K562 (cell line): ENCODE measurements around the gene BASP1. TPM values are rescaled to one million over a fixed set of nuclear protein-coding genes. Genes with fewer than 3 reads are reported as not detected.

Experiments
- ATAC-seq: fragments of 200-7000 bp; cut with Tn5 transposase; 3 replicates; pipeline ENCODE4 v1.9.1; 2020; ENCODE audit warnings: moderate library complexity
- BruUV-seq: library from RNA; stranded (reverse); fragments of 400-500 nt; replicated peaks from 2 replicates; lab custom pipeline; 2021; lab: Mats Ljungman, UMichigan
- CTCF ChIA-PET: fragments of 300-600 bp; formaldehyde crosslinking; extraction: SDS; loops from one replicate; lab custom pipeline; 2021; ENCODE audit warnings: low intra/inter-chr PET ratio; lab: Yijun Ruan, JAX
- POLR2A ChIA-PET: fragments of 300-600, 350-650 bp; sonication (Branson Sonifier 250); formaldehyde crosslinking; extraction: SDS; loops from one replicate; lab custom pipeline; 2021; ENCODE audit warnings: antibody characterized with exemption, inconsistent platforms; lab: Yijun Ruan, JAX
- DNase-seq, 4 experiments: peaks; one replicate each; pipeline versions ENCODE4 v3.0.0 to v3.0.0-alpha.2; 2011 to 2018; ENCODE audit warnings: low spot score in 3 of 4, mixed read lengths in 3 of 4; ENCODE audit errors: extremely low read depth in 1 of 4
- FAIRE-seq: peaks from 2 replicates; lab custom pipeline; 2011; peaks lifted over from hg19 to GRCh38; lab: Jason Lieb, UNC
- H2AFZ ChIP-seq: 2 replicates; pipeline ENCODE4 v1.6.0; 2011; ENCODE audit warnings: low read depth, low read length, control low read depth, inconsistent platforms
- H3K27ac ChIP-seq: fragments of 200-600 bp; 3 replicates; pipeline ENCODE4 v1.8.0; 2011; ENCODE audit warnings: low read depth, mild to moderate bottlenecking, control low read depth, inconsistent platforms, low read length, moderate library complexity, mixed read lengths; ENCODE audit errors: extremely low read depth
- H3K27me3 ChIP-seq, 2 experiments: fragments of 300-600 bp in 1 of 2; 2 replicates in 1 of 2; 3 replicates in 1 of 2; pipeline versions ENCODE4 v1.6.0 to v1.8.0; 2011; ENCODE audit warnings: inconsistent platforms in 2 of 2, low read length in 2 of 2, mild to moderate bottlenecking in 1 of 2, mixed read lengths in 1 of 2, moderate library complexity in 1 of 2; ENCODE audit not compliant: control insufficient read depth in 2 of 2, insufficient read depth in 2 of 2
- H3K36me3 ChIP-seq: fragments of 300-600 bp; 3 replicates; pipeline ENCODE4 v1.8.0; 2011; ENCODE audit warnings: mild to moderate bottlenecking, low read length, inconsistent platforms; ENCODE audit not compliant: control insufficient read depth, insufficient read depth
- H3K4me1 ChIP-seq, 2 experiments: fragments of 200-600 bp in 1 of 2; replicated peaks in 1 of 2; 2 replicates in 1 of 2; 3 replicates in 1 of 2; pipeline versions ENCODE4 v1.5.1 to v1.8.0; 2011; ENCODE audit warnings: inconsistent platforms in 2 of 2, low read length in 2 of 2, mild to moderate bottlenecking in 1 of 2, mixed read lengths in 1 of 2, moderate library complexity in 1 of 2; ENCODE audit not compliant: control insufficient read depth in 2 of 2, insufficient read depth in 2 of 2
- H3K4me2 ChIP-seq: 2 replicates; pipeline ENCODE4 v1.6.1; 2011; ENCODE audit warnings: low read length, control low read depth, inconsistent platforms, mixed read lengths; ENCODE audit not compliant: insufficient read depth
- H3K4me3 ChIP-seq: fragments of 200-600 bp; sonication (generic), shearing (Covaris generic); 2 replicates; pipeline ENCODE4 v1.5.1; 2016; ENCODE audit warnings: control low read depth, inconsistent platforms
- H3K79me2 ChIP-seq: fragments of 200-600 bp; 3 replicates; pipeline ENCODE4 v1.8.0; 2011; ENCODE audit warnings: low read length, inconsistent platforms; ENCODE audit not compliant: control insufficient read depth, insufficient read depth
- H3K9ac ChIP-seq, 2 experiments: 2 replicates each; pipeline versions ENCODE4 v1.6.0 to v1.6.1; 2011; ENCODE audit warnings: low read depth in 2 of 2, low read length in 2 of 2, control low read depth in 1 of 2, inconsistent platforms in 1 of 2, mild to moderate bottlenecking in 1 of 2, mixed read lengths in 1 of 2; ENCODE audit not compliant: insufficient read depth in 1 of 2
- H3K9me1 ChIP-seq: one replicate; pipeline ENCODE4 v1.6.0; 2011; ENCODE audit warnings: inconsistent platforms, mild to moderate bottlenecking, low read length, moderate library complexity; ENCODE audit not compliant: control insufficient read depth, insufficient read depth
- H3K9me3 ChIP-seq: replicated peaks from 2 replicates; pipeline ENCODE4 v1.5.1; 2011; ENCODE audit warnings: low read depth, low read length, inconsistent platforms; ENCODE audit not compliant: control insufficient read depth, insufficient read depth
- H4K20me1 ChIP-seq: replicated peaks from 2 replicates; pipeline ENCODE4 v1.6.1; 2011; ENCODE audit warnings: low read length, inconsistent platforms, mixed read lengths; ENCODE audit not compliant: control insufficient read depth, insufficient read depth
- GATAD2A ChIP-seq: fragments of 450-650 bp; IDR thresholded peaks from 2 replicates; pipeline ENCODE4 v1.6.1; 2017
- MCM5 ChIP-seq: fragments of 450-650 bp; IDR thresholded peaks from 2 replicates; pipeline ENCODE4 v1.6.1; 2016; ENCODE audit warnings: low read depth
- RAD21 ChIP-seq, 2 experiments: fragments of 250-450 bp in 1 of 2; fragments of 450-650 bp in 1 of 2; sonication (Bioruptor Pico) in 1 of 2; formaldehyde crosslinking in 1 of 2; IDR thresholded peaks in 1 of 2; conservative IDR thresholded peaks in 1 of 2; 2 replicates each; pipeline versions ENCODE4 v1.4.0 to v1.8.0; 2020 to 2022; ENCODE audit warnings: mild to moderate bottlenecking in 2 of 2, moderate library complexity in 1 of 2
- RAD51 ChIP-seq: fragments of 450-650 bp; IDR thresholded peaks from 2 replicates; pipeline ENCODE4 v1.7.1; 2016; ENCODE audit warnings: low read depth, mild to moderate bottlenecking, borderline replicate concordance
- SLC30A9 ChIP-seq: fragments of 250-450 bp; sonication (Bioruptor Pico); IDR thresholded peaks from 2 replicates; pipeline ENCODE4 v1.8.0; 2022; ENCODE audit warnings: mild to moderate bottlenecking, moderate library complexity
- SUPT5H ChIP-seq: fragments of 450-650 bp; IDR thresholded peaks from 2 replicates; pipeline ENCODE4 v1.6.1; 2016
- TBP ChIP-seq: optimal IDR thresholded peaks from 2 replicates; pipeline ENCODE3; 2011; ENCODE audit warnings: low read depth, low read length, improper control_type of control experiment
- WHSC1 ChIP-seq: IDR thresholded peaks from one replicate; pipeline ENCODE4 v1.6.1; 2012; ENCODE audit warnings: low read length, control low read depth, inconsistent platforms
- ZNF143 ChIP-seq: sonication (generic); formaldehyde crosslinking; IDR thresholded peaks from 2 replicates; pipeline ENCODE4 v1.9.0; 2022; ENCODE audit warnings: mild to moderate bottlenecking, missing genetic modification reagents
- ZNF23 ChIP-seq: fragments of 250-450 bp; sonication (Bioruptor Pico); IDR thresholded peaks from 2 replicates; pipeline ENCODE4 v1.4.0; 2020; ENCODE audit warnings: mild to moderate bottlenecking
- ZNF324 ChIP-seq: fragments of 250-450 bp; sonication (Bioruptor Pico); IDR thresholded peaks from 2 replicates; pipeline ENCODE4 v1.4.0; 2020; ENCODE audit warnings: mild to moderate bottlenecking
- ZNF830 ChIP-seq: fragments of 250-450 bp; sonication (Bioruptor Pico); IDR thresholded peaks from 2 replicates; pipeline ENCODE4 v1.5.0; 2021; ENCODE audit warnings: mild to moderate bottlenecking
- WGBS: fragments of 100-300 bp; shearing (Covaris generic); methylation state at CpG from one replicate; pipeline ENCODE4 v1.1.6; 2016; ENCODE audit warnings: low coverage, mixed read lengths; ENCODE audit not compliant: insufficient coverage; ENCODE audit errors: missing lambda C conversion rate; 5-methylcytosine and 5-hydroxymethylcytosine counted together
- in situ Hi-C: fragments of 300-500 bp; cut with MboI; formaldehyde crosslinking; loops from 4 replicates; pipeline ENCODE4 v1.15.0; 2018; ENCODE audit warnings: inconsistent platforms, mixed read lengths
- intact Hi-C: fragments of 100-400 bp; cut with micrococcal nuclease; formaldehyde crosslinking; loops from 2 replicates; pipeline ENCODE4 v1.14.2; 2022
- polyA plus RNA-seq, 8 experiments: library from polyadenylated mRNA; depleted of rRNA in 4 of 8; stranded (reverse) in 5 of 8; unstranded in 3 of 8; fragments of >200 nt; fragmentation: Nextera tagmentation in 2 of 8; fragmentation: Illumina TruSeq in 1 of 8; extraction: Ambion mirVana in 2 of 8; extraction: Trizol in 1 of 8; gene quantifications; 2 replicates each; pipeline versions ENCODE4 v1.2.1 to v1.2.3, GENCODE V29; 2011 to 2014; ENCODE audit warnings: inconsistent platforms in 1 of 8, missing spikeins in 1 of 8
- total RNA-seq, 7 experiments: library from RNA; depleted of rRNA in 6 of 7; stranded (reverse); fragments of >200 nt in 6 of 7; fragmentation: Illumina TruSeq in 2 of 7; extraction: Trizol in 2 of 7; gene quantifications; 2 replicates each; pipeline versions ENCODE4 v1.2.1 to v1.2.3, GENCODE V29; 2011 to 2021; ENCODE audit warnings: low replicate concordance in 1 of 7
- TF ChIP-seq, protein P1 (sequence below): IDR thresholded peaks from 2 replicates; pipeline ENCODE4 v1.6.1; 2011; ENCODE audit not compliant: insufficient read length; ENCODE audit errors: extremely low read depth

Gene BASP1
- total and polyA plus RNA-seq, 9 of the 15 experiments (the other 6 are each of a cell fraction or from before 2014, with no cell fraction given): 0.22 TPM; not detected in 8

DNA sequence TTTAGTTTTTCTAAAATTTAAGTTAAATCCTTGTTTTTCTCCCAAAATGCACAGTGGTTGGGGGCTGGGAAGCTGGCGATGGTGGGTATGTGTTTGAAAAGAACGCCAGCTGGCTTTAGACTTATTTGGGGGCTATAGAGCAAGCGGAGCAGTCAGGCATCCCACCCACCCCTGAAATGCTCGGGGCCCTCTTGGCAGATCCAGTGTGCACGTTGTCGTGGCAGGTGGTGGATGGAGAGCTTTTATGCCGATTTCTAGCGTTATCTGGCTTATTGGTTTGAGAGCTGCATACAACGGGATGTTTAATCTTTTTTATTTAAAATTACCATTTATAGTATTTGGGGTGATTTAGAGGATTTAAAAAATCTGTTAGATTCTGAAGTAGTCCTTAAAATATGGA, 8.1 kb downstream of the BASP1 start:
- Histone ChIP-seq H3K9ac (no peak overlapping the region), H3K9me1 (no peaks in the 10 kb centered on the region), H3K9me3 (no peaks in the 10 kb centered on the region), H3K27me3 (no peaks in the 10 kb centered on the region), H3K27ac (no peak overlapping the region), H3K79me2 (no peaks in the 10 kb centered on the region), H3K36me3 (no peaks in the 10 kb centered on the region), H3K4me2 (no peak overlapping the region), H3K4me3 (no peak overlapping the region), H3K4me1 (no peaks in the 10 kb centered on the region), H4K20me1 (no peaks in the 10 kb centered on the region; the same call in 1 of the 2 replicates), H2AFZ (no peak overlapping the region)
- 0% methylated on average over 9 of the region's 9 CpGs for WGBS
- intact Hi-C loops: no loop called here
- POLR2A ChIA-PET: no interaction called here
- in situ Hi-C loops: loop anchor here (25.0 kb wide), 1 partner anchor 362 kb away; the partner anchor contains the start of genes TAF11L10, TAF11L7, TAF11L8 and TAF11L9
- FAIRE-seq: no peak
- CTCF ChIA-PET: no interaction called here
- no peak for DNase-seq
- no peak for TF ChIP-seq RAD51
- TF ChIP-seq MCM5: no peak
- TF ChIP-seq SUPT5H: no peak
- no peak for TF ChIP-seq ZNF830
- TF ChIP-seq TBP: no peak
- no peak for TF ChIP-seq RAD21 (CRISPR knock-in tag; conservative IDR thresholded peaks at IDR 0.05 in 1 of 2, IDR thresholded peaks at IDR 0.05 in 1 of 2)
- TF ChIP-seq ZNF143 (CRISPR knock-in tag): no peak
- no peak for TF ChIP-seq WHSC1
- no peak for TF ChIP-seq GATAD2A
- no peak for TF ChIP-seq ZNF324 (CRISPR knock-in tag)
- TF ChIP-seq, protein P1, sequence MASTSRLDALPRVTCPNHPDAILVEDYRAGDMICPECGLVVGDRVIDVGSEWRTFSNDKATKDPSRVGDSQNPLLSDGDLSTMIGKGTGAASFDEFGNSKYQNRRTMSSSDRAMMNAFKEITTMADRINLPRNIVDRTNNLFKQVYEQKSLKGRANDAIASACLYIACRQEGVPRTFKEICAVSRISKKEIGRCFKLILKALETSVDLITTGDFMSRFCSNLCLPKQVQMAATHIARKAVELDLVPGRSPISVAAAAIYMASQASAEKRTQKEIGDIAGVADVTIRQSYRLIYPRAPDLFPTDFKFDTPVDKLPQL: no peak
- TF ChIP-seq ZNF23 (CRISPR knock-in tag): no peak
- no peak for TF ChIP-seq SLC30A9 (CRISPR knock-in tag)
- ATAC-seq: no peak
- BruUV-seq: no TSS peak
